ENCODE data around the gene DNAL4.
A peak's percentile ranks its signal among the peaks of the same experiment; 100 is the strongest.

Gene DNAL4

DNA sequence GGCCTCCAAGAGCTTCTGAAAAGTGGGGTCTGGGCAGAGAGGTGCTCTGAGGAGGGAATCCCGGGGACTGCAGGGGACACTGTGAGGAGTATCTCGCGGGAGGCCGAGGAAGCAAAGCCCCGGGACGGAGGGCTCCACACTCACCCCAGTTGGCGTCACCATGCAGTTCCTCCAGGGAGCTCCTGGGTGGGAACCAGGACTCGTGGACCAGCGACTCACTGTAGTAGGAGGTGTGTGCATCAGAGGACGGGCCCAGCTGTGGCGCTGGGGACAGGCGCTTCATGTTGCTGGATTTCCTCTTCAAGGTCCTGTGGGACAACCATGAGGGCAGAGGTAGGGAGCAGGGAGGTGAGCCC lies 42.9 kb downstream of the DNAL4 start:
- H3K27me3 Mint-ChIP-seq = no peaks in the 10 kb centered on the region
- H3K4me3 Mint-ChIP-seq = peak overlapping the region; percentile 93
- peak overlapping the region; percentile 99 for H3K27ac Mint-ChIP-seq
- H3K36me3 Mint-ChIP-seq (ENCODE audit: low read depth) = peaks cover 54% of the 10 kb centered on the region
- no peaks in the 10 kb centered on the region for H3K9me3 Mint-ChIP-seq
- H3K4me1 Mint-ChIP-seq (ENCODE audit: low read depth) = peaks cover 64% of the 10 kb centered on the region

DNA sequence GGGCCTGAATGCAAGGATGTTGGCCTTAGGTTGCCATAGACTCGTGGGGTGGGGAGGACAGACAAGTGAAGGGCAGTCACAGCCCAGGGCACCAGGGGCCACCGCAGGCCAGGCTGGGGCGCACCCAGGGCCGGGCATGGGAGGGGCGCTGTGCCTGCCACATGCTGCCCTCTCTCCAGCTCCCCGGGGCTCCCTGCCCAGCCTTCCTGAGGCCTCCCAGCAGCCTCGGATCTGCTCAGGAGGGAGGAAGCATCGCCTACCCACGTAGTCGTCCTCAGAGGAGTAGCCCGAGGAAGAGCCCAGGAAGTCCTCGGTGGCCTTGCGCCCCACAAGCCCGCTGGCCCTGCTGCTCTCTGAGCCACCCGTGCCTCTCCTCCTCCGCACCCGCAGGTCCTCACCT lies 43.3 kb downstream of the DNAL4 start:
- peaks cover 67% of the 10 kb centered on the region for H3K4me1 Mint-ChIP-seq (ENCODE audit: low read depth)
- H3K27me3 Mint-ChIP-seq = no peaks in the 10 kb centered on the region
- peak overlapping the region; percentile 99 for H3K27ac Mint-ChIP-seq
- no peaks in the 10 kb centered on the region for H3K9me3 Mint-ChIP-seq
- H3K36me3 Mint-ChIP-seq (ENCODE audit: low read depth) = peaks cover 58% of the 10 kb centered on the region
- H3K4me3 Mint-ChIP-seq = peak overlapping the region; percentile 93

DNA sequence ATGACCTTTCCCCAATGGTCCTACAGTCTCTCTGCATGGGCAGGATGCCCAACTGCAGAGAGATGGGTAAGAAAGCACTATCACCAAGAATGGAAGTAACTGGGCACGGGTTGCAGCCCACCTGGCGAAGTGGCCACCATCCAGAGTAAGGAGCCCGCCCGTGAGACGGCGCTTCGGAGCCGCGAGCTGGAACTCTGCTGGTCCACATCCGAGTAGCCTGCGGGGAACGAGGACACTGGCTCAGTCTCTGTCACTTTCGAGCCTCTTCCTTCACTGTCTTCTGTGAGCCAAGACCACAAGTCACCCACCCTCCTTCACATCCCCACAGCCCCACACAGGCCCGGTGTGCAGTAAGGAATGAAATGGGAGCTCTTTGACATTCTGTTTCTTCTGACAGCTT lies 43.8 kb downstream of the DNAL4 start:
- Mint-ChIP-seq H3K27me3 (no peaks in the 10 kb centered on the region), H3K4me3 (peak overlapping the region; percentile 22), H3K36me3 (ENCODE audit: low read depth) (peaks cover 63% of the 10 kb centered on the region), H3K4me1 (ENCODE audit: low read depth) (peaks cover 66% of the 10 kb centered on the region), H3K27ac (peak overlapping the region; percentile 76), H3K9me3 (no peaks in the 10 kb centered on the region)

DNA sequence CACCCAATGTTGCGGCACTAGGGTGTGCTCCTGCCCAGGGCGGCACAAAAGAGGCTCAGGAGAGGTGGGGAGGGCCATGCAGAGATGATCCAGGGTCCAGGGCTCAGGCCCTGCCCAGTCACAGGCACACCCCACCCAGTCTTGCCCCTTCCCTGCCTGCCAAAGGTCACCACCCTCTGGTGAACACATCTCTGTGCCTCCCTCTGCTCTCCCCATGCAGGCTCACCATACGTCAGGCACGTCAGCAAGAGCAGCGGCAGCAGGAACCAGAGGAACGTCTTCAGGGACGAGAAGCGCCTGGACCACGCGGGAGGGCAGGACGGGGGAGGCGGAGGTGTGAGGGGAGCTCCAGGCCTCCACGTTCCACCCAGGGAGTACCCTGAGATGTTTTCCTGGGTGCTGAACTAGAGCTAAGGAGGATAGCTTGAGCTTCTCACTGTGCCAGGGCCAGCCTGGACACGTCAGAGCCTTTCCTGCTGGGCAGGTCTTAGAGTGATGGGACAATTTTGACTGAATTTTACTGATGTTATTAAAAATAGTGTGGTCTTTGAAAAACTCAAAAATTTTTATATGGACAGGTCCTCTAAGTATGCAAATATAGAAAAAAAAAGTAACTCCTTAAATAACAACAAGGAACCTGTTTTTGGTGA lies 45.3 kb downstream of the DNAL4 start:
- Mint-ChIP-seq H3K9me3 (no peaks in the 10 kb centered on the region), H3K27me3 (no peaks in the 10 kb centered on the region), H3K4me1 (ENCODE audit: low read depth) (peaks cover 56% of the 10 kb centered on the region), H3K27ac (peak overlapping the region; percentile 26), H3K4me3 (no peak overlapping the region), H3K36me3 (ENCODE audit: low read depth) (peaks cover 65% of the 10 kb centered on the region)

DNA sequence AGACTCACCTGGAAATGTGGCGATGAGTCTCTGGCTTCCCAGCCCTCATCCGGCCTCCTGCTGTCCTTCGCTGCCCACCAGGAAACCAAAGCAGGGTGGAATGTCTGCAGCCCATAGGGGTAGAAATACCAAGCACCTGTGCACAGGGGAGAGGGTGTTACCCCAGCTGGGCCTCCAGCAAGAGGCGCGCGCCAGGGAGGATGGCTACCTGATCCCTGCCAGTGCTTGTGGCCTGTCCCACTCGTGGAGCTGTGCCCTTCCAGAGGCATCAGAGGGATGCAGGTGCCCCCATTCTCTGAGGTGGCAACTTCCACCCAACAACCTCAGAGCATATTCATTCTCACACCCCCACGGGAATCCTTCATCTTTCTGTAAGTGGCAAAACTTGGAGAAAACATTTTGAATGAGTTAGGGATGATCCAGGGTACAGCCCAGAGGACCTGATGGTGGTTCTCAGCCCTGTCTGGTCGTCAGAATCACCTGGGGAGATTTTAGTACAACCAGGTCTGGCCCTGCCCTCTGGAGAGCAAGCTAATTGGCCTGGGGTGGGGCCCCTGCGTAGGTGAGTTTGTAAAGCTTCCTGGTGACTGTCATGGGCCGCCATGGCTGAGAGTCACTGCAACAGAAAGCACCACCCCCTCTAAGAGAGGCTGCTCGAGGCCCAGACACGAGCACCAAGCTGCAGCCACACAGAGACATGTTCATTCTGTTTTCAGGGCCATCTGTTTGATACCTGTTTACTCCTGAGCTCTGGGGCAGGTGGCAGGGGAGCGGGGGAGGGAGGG lies 48.1 kb downstream of the DNAL4 start:
- Mint-ChIP-seq H3K4me1 (ENCODE audit: low read depth) (peaks cover 31% of the 10 kb centered on the region), H3K27ac (peak overlapping the region; percentile 26), H3K9me3 (no peaks in the 10 kb centered on the region), H3K27me3 (no peaks in the 10 kb centered on the region), H3K4me3 (no peak overlapping the region), H3K36me3 (ENCODE audit: low read depth) (peaks cover 67% of the 10 kb centered on the region)

DNA sequence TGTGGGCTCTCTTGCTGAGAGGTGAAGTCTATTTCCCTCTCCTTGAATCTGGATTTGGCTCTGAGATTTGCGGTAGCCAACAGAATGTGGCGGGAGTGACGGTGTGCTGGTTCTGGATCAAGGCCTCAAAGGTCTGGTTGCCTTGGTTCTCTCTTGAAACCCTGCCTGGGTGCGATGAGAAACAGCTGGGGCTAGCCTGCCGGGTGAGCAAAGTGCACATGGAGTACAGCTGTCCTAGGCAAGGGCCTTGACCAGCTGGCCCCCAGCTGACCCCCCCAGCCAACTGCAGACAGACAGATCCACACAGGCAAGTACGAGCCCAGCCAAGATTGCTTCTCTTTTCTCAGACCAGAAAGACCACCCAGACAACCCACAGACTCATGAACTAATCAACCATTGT lies 49.0 kb downstream of the DNAL4 start:
- Mint-ChIP-seq H3K9me3 (no peaks in the 10 kb centered on the region), H3K27me3 (no peaks in the 10 kb centered on the region), H3K4me1 (ENCODE audit: low read depth) (peaks cover 26% of the 10 kb centered on the region), H3K4me3 (no peak overlapping the region), H3K27ac (no peak overlapping the region), H3K36me3 (ENCODE audit: low read depth) (peaks cover 66% of the 10 kb centered on the region)

DNA sequence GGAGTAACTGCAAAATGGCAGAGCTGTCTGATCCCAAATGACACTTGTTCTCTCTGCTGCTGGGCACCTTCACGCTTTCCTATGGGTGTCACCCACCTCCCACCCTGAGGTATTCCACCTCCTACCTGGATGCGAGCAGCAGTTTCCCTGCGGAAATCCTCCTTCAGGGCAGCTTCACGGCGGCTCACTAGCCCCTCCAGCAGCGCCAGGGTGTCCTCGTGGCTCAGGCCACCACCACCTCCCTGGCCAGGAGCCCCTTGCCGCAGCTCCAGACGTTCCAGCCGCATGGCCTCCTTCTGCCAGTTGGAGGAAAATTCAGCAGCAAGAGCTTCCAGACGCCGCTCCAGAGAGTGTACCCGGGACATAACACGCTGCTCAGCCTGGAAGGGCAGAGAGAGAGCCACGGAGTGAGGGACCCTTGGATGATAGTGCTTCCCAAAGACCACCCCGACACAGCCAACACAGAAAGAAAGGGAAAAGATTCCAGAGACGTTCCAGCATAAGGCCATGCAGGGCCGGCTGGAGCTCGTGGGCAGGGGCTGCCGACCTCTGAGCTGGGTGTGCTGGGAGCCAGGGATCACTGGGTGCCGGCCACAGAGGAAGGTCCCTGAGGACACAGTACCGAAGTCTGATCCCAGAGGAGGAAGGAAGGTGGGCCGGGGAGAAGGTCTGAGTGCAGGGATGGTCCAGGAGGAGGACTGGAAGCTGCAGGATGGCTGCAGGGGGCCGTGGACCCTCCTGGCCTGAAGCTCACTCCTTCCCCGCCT lies 51.6 kb downstream of the DNAL4 start:
- no peak overlapping the region for H3K27ac Mint-ChIP-seq
- H3K4me1 Mint-ChIP-seq (ENCODE audit: low read depth) = peaks cover 20% of the 10 kb centered on the region
- H3K27me3 Mint-ChIP-seq = no peaks in the 10 kb centered on the region
- no peaks in the 10 kb centered on the region for H3K9me3 Mint-ChIP-seq
- H3K36me3 Mint-ChIP-seq (ENCODE audit: low read depth) = peaks cover 70% of the 10 kb centered on the region
- H3K4me3 Mint-ChIP-seq = no peak overlapping the region

DNA sequence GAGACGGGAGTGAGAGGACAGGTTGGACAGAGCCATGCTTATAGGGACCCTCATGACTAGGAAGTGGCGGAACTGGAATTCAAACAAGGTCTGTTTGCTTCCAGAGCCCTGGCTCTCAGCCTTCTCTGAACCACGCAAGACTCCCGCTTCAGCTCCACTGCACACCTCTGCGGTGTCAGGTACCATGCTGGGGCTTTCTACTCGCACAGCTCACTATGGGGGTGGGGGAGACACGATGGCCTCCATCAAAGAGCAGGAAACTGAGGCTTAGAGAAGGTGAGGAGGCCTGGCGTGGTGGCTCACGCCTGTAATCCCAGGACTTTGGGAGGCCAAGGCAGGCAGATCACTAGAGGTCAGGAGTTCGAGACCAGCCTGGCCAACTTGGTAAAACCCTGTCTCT lies 52.4 kb downstream of the DNAL4 start:
- H3K27me3 Mint-ChIP-seq = no peaks in the 10 kb centered on the region
- peaks cover 26% of the 10 kb centered on the region for H3K4me1 Mint-ChIP-seq (ENCODE audit: low read depth)
- peak overlapping the region; percentile 31 for H3K27ac Mint-ChIP-seq
- peaks cover 75% of the 10 kb centered on the region for H3K36me3 Mint-ChIP-seq (ENCODE audit: low read depth)
- H3K9me3 Mint-ChIP-seq = no peaks in the 10 kb centered on the region
- H3K4me3 Mint-ChIP-seq = no peak overlapping the region

DNA sequence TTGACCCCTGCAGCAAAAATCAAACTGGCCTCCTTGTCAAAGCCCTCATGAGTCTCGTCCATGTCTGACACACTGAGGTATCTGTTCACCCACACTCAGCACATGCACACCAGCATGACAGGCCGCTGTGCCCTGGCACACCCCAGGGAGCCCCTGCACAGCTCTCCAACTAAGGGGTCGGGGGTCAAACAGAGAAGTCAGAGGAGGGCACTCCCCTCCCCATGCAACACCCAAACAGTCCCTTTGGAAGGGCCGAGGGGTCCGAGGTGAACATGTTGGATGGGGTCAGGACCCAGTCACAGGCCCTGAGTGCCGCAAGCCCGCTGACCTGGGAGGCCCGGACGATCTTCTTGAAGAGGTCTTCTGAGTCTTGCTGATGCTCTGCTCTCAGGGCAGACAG lies 52.8 kb downstream of the DNAL4 start:
- Mint-ChIP-seq H3K9me3 (no peaks in the 10 kb centered on the region), H3K4me1 (ENCODE audit: low read depth) (peaks cover 27% of the 10 kb centered on the region), H3K27ac (peak overlapping the region; percentile 31), H3K4me3 (no peak overlapping the region), H3K36me3 (ENCODE audit: low read depth) (peaks cover 78% of the 10 kb centered on the region), H3K27me3 (no peaks in the 10 kb centered on the region)

DNA sequence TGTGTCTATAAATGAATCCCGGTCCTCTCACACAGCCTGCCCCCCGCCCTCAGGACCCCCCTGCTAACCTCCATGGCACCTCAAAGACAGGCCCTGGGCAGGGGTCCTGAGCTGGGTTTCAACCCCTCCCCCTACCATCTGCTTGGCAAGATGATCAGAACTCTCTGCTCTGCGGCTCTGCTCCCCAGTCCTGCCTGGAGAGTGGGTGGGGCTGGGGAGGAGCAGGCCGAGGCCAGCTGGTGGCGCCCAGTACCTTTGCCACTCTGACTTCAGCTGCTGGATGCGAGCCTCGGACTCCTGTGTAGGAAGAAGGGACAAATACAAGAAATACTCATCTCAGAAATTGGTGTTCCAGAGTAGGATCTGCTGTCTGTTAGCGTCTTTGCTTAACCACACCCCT lies 53.2 kb downstream of the DNAL4 start:
- Mint-ChIP-seq H3K4me1 (ENCODE audit: low read depth) (peaks cover 27% of the 10 kb centered on the region), H3K9me3 (no peaks in the 10 kb centered on the region), H3K27me3 (no peaks in the 10 kb centered on the region), H3K36me3 (ENCODE audit: low read depth) (peaks cover 79% of the 10 kb centered on the region), H3K4me3 (no peak overlapping the region), H3K27ac (peak overlapping the region; percentile 11)

DNA sequence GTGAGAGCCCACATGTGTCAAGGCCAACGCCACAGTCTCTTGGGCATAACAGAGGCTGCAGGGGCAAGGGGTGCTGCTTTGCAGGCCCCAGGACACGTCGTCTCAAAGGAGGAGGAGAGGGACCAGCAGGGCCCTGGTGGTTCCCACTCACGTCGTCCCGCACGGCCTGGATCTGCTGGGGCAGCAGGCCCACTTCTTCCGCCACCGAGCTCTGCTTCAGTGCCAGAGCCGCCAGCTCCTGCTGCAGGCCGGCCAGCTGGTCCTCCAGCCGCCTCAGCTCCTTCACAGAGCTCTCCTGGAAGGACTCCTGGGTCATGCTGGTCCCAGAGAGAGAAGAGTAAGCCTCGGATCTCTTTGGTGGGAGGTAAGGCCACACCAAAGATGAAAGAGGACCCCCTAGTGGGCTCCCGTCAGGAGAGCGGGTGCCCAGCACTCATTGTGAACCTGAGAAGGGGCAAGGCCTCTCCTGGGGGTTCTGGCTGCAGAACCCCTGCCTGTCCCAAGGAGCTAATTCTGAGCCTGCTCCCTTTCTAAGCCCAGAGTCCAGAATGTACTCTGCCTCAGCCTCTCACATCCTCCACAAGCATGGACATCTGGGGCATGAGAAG lies 53.7 kb downstream of the DNAL4 start:
- no peak overlapping the region for H3K4me3 Mint-ChIP-seq
- peak overlapping the region; percentile 45 for H3K27ac Mint-ChIP-seq
- H3K36me3 Mint-ChIP-seq (ENCODE audit: low read depth) = peaks cover 76% of the 10 kb centered on the region
- H3K27me3 Mint-ChIP-seq = no peaks in the 10 kb centered on the region
- H3K4me1 Mint-ChIP-seq (ENCODE audit: low read depth) = peaks cover 30% of the 10 kb centered on the region
- no peaks in the 10 kb centered on the region for H3K9me3 Mint-ChIP-seq

DNA sequence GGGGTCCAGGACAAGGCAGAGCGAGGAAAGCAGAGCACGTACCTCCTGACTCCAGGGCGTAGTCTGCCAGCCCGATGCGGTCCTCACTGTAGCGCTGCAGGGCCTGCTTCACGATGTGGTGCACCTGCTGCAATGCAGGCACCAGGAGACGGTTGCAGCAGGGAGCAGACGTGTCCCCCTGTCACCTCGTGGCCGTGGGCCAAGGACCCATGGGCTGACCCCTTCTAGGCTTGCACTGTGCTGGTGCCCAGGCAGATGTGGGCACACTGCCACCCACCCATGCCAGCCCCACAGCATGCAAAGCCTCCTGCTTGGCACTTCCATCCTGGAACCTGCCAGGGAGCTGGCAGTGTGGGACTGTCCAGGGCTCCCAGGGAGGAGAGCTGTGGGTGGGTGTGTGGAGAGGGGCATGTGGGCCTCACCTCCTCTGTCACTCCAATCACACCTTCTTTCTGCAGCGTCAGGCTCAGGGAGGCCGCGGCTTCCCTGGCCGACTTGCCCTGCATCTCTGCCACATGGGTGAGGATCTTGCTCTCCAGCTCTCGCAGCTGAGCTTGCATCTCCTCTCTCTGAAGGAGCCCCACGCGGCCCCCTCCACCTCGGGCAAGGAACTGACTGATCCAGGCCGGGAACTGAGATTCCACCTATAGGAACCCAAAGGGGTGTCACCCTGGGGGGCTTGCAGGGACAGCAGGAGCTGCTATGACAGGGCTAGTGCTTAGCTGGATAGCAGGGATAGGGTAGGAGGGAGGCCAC lies 54.5 kb downstream of the DNAL4 start:
- Mint-ChIP-seq H3K27me3 (no peaks in the 10 kb centered on the region), H3K27ac (peak overlapping the region; percentile 45), H3K4me3 (no peak overlapping the region), H3K9me3 (no peaks in the 10 kb centered on the region), H3K4me1 (ENCODE audit: low read depth) (peaks cover 36% of the 10 kb centered on the region), H3K36me3 (ENCODE audit: low read depth) (peaks cover 77% of the 10 kb centered on the region)

DNA sequence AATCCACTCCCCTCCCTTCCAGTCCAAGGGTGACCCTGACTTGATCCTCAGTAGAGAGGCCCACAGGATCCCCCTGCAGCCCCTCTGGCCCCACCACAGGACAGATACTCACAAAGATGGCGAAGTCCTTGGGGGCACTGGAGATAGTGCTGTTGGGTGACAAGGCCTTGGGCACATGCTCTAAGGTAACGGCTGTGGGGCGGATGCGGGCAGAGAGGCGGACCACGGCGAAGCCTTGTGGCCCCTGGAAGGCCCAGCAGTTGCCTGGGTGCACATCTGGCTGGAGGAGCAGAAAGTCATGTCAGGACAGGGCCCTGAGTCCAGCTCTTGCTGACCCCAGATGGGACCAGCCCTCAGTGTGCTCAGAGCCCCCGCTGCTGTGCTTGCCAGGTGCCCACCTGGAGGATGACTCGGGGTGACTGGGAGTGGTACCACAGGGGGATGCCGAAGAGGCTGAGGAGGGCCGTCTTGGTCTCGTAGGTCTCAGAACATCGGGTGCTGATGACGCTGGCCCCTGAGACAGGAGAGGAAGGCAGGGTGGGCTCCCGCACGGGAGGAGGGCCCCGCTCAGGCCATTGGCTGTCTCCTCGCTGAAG lies 55.4 kb downstream of the DNAL4 start:
- no peak overlapping the region for H3K27ac Mint-ChIP-seq
- peaks cover 82% of the 10 kb centered on the region for H3K36me3 Mint-ChIP-seq (ENCODE audit: low read depth)
- H3K9me3 Mint-ChIP-seq = no peaks in the 10 kb centered on the region
- H3K27me3 Mint-ChIP-seq = no peaks in the 10 kb centered on the region
- H3K4me3 Mint-ChIP-seq = no peak overlapping the region
- H3K4me1 Mint-ChIP-seq (ENCODE audit: low read depth) = peaks cover 41% of the 10 kb centered on the region

Data from stimulated activated naive CD8-positive, alpha-beta T cell treated with anti-CD3 and anti-CD28 coated beads, Interleukin-15, Interleukin-2, amounts not matched to agents 100 ng/mL and 50 ng/mL, for 24 hours (primary cell).